DMS 273 (cell line): ENCODE results near the gene SUMF1.
A peak's percentile ranks its signal among the peaks of the same experiment; 100 is the strongest.

Experiments used
- DNase-seq: peaks from one replicate; lab custom pipeline; 2025; ENCODE audit not compliant: unreplicated experiment; lab: John Stamatoyannopoulos, UW

The SUMF1 gene

GRCh38 chr3:4394567-4394966 is 72.5 kb downstream of the SUMF1 start:
- DNase-seq, result no peak

- DNase-seq, result no peak
These were observed 73.0 kb downstream of the SUMF1 start for GRCh38 chr3:4394048-4394447.

GRCh38 chr3:4392992-4393391 is 74.1 kb downstream of the SUMF1 start:
- no peak for DNase-seq

- DNase-seq, result no peak
These were observed 79.6 kb downstream of the SUMF1 start for GRCh38 chr3:4387210-4388204.

- no peak for DNase-seq
These were observed 81.9 kb downstream of the SUMF1 start for GRCh38 chr3:4385201-4385600.

GRCh38 chr3:4380013-4380412 is 87.1 kb downstream of the SUMF1 start:
- DNase-seq, result no peak

GRCh38 chr3:4376499-4376898 is 90.6 kb downstream of the SUMF1 start:
- DNase-seq, result no peak

- no peak for DNase-seq
These were observed 91.2 kb downstream of the SUMF1 start for GRCh38 chr3:4375911-4376310.

- no peak for DNase-seq
These were observed 93.4 kb downstream of the SUMF1 start for GRCh38 chr3:4373669-4374068.

- no peak for DNase-seq
These were observed 104.5 kb downstream of the SUMF1 start for GRCh38 chr3:4362523-4362922.

- no peak for DNase-seq
These were observed 106.3 kb downstream of the SUMF1 start for GRCh38 chr3:4360817-4361216.

DNA sequence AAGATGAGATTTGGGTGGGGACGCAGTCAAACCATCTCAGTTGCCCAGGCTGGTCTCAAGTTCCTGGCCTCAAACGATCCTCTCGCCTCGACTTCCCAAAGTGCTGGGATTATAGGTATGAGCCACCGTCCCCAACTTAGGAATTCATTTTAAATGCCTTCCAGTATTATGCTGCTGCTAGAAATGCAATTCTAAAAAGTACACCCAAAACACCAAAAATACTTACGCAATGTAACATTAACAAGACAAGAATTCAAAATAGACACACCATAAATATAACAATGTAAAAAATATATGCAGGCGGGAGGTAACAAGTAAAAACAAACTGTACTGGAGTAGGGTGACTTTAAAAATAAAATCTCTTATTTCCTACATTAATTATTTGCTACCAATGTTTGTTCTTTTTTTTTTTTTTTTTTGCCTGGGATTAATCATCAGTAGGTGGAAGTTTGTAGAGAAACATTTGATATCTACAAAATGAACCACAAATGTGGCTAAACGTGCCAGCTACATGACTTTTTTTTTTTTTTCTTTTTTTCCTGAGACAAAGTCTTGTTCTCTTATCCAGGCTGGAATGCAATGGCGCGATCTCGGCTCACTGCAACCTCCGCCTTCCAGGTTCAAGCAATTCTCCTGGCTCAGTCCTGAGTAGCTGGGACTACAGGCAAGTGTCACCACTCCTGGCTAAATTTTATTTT is 107.1 kb downstream of the SUMF1 start:
- no peak for DNase-seq

- no peak for DNase-seq
These were observed 108.8 kb downstream of the SUMF1 start for GRCh38 chr3:4358273-4358672.

GRCh38 chr3:4356546-4357410 is 110.3 kb downstream of the SUMF1 start:
- DNase-seq, result no peak

DNA sequence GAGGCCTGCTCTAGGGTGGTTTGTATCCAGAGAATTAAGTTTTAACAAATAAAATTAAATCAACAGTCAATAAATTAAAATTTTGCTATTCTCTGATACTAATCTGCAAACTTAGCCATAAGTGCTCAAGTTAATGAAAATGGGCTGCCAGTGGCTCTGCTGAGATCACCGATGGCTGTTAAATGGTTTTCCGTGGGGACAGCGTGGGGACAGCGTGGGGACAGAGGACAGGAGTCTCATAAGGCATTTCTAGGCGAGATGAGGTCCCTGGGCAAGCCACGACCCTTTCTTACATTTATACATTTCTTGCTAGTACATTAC is 110.9 kb downstream of the SUMF1 start:
- DNase-seq, result no peak

DNA sequence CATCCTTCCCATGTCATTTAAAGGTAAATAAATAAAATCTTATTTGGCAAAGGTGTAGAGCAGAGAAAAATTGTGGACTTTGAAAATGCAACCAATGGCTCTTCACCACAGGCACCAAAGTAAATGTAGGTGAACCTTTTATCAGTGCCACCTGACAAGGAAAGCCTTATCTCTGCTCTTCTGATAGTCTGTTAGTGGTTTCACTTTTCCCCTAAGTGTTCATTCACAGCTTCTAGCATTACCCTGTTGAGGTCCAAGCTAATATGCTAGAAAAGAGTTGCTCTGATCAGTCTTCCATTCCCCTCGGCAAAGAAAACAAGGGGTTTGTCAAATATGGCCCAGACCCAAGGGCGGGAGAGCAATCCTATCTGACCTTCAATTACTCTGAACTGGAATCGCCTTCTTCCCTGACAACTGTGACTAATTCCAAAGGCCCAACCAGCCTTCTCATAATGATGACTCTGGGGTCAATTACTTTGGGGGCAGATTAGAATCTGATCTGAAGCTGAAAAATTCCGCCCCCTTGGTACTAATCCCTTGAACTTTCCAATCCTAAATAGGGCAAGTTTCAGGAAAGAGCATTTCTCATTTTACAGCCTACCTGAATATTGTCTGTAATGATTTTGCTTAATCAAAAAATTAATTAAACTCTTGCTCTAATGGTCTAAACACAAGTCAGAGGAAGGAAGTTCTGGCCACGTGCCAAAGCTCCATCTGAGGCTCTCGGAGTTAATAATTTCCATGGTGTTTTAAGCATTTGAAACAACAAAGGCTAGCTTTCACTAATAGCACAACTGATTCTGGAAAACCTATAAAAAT is 111.5 kb downstream of the SUMF1 start:
- DNase-seq, result peak; percentile 8

- DNase-seq, result no peak
These were observed 115.2 kb downstream of the SUMF1 start for GRCh38 chr3:4351872-4352271.

GRCh38 chr3:4351164-4351855 is 115.8 kb downstream of the SUMF1 start:
- DNase-seq, result no peak

GRCh38 chr3:4350789-4351163 is 116.3 kb downstream of the SUMF1 start:
- peak; percentile 67 for DNase-seq

DNA sequence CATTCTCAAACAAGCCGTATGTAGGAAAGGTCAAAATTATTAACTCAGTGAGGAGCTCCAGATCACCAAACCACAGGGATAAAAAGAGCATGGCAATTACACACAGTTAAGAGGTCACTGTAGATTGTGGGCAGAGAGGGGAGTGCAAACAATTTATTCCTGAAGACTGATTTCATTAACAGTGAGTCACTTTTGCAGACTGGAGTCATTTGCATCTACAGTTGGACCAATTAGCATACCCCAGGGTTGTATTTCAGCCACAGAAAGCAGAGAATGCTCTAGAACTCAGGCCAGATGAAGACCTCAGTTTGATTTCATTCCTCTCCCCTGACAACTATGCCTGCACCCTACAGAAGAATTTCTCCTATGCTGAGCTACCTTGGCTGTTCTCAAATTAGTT is 123.8 kb downstream of the SUMF1 start:
- DNase-seq, result peak; percentile 18
